GM18907 (cell line): ENCODE measurements around the gene TPO.
"Not testable (repeated sequence)": the region's sequence is repeated elsewhere in the genome, so short reads cannot be mapped to it uniquely, and the experiment has no call there.

Experiments used
- ATAC-seq: cut with Tn5 transposase; IDR thresholded peaks from one replicate; pipeline ENCODE4 v1.9.1; 2021; ENCODE audit warnings: mild to moderate bottlenecking, moderate library complexity; ENCODE audit not compliant: unreplicated experiment

Gene TPO

DNA sequence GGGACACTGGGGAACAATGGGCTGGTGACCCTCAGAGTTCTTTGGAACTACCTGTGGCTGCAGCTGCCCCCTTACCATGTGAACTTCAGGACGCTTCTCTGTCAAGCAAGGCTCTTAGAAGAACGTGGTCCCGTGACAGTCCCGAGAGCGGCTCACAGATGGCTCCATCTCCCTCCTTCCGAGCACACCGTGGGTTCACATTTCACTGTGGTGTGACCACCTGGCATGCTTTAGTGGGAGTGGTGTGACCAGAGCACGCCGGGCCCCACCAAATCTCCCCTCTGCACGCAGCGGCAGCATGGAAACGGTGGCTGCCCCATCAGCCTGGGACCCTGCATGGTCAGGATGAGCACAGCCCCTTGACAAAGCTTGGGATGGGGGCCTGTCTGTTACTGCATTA lies 9.7 kb upstream of the TPO start:
- no peak for ATAC-seq

DNA sequence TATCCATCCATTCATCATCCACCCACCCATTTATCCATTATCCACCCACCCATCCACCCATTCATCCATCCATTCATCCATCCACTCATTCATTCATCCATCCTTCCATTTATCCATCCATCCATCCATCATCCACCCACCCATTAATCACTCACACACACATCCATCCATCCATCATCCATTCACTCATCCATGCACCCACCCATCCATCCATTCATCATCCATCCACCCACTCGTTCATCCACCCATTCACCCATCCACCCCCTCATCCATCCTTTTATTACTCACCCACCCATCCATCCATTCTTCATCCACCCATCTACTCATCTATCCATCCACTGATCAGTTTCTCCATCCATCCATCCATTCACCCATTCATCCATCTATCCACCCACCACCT lies 8.1 kb upstream of the TPO start:
- ATAC-seq, result no peak

- no peak for ATAC-seq
Observed at GRCh38 chr2:1405967-1406366, 7.3 kb upstream of the TPO start.

DNA sequence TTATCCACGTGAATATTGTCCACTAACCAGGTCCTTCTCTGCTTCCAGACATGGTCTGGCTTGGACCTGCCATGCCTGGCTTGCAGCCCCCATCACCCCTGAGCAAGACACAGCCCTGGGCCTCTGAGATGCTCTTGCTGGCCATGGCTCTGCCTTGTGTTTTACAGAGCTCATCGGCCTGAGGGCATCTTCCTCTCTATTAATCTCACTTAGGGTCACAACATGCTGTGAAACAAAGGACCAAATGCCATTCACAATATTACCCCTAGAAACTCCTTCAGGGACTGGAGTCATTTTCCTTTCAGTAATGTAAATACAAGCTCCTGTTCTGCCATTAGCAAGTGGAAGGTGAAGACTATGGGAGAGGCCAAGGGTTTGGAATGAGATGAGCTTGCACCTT lies 6.8 kb upstream of the TPO start:
- ATAC-seq, result no peak

GRCh38 chr2:1407950-1408675 lies 5.2 kb upstream of the TPO start:
- ATAC-seq, result no peak

DNA sequence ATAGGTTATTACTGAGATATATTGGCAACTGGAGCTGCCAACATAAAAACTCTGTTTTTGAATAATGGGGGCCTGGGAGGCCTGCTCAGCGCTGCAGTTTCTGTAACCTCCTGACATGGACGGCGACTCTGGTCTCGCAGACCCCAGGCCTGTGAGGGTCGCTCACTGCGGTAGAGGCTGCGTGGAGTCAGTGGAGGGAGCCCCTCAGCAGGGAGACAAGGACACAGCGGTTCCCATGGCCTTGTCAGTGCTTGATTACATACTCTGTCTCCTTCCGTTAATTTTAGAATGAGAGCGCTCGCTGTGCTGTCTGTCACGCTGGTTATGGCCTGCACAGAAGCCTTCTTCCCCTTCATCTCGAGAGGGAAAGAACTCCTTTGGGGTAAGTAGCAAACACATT lies 858 bp downstream of the TPO start:
- no peak for ATAC-seq

DNA sequence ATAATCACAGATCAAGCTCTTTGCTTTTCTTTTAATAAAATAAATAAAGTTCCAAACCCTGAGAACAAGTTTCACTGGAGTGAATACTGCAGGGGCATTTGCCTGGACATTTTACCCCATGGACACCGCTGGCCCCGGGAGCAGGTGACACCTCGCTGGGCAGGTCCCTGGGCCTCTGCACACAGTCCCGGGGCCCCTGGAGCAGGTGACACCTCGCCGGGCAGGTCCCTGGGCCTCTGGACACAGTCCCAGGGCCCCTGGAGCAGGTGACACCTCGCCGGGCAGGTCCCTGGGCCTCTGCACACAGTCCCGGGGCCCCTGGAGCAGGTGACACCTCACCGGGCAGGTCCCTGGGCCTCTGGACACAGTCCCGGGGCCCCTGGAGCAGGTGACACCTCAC lies 1.6 kb downstream of the TPO start:
- not testable (repeated sequence) for ATAC-seq

GRCh38 chr2:1415501-1415900 lies 2.2 kb downstream of the TPO start:
- ATAC-seq, result no peak

DNA sequence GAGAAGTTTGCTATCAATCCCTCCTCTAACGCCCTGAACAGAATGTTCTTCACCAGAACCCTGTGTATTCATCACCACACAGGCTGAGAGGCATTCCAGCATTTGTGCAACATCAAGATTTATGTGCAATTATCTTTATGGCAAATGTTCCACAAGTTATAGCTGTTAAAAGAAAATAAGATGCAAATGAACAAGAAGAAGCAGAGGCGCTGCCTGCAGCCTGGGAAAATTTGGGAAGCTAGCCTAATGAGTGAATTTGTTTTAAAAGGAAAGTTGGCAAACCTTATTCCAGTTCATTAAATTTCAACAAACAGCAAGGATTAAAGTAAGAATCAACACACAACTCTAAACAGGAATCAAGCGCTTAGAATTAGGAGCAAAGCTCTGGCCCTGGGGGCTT lies 5.3 kb downstream of the TPO start:
- ATAC-seq, result no peak

DNA sequence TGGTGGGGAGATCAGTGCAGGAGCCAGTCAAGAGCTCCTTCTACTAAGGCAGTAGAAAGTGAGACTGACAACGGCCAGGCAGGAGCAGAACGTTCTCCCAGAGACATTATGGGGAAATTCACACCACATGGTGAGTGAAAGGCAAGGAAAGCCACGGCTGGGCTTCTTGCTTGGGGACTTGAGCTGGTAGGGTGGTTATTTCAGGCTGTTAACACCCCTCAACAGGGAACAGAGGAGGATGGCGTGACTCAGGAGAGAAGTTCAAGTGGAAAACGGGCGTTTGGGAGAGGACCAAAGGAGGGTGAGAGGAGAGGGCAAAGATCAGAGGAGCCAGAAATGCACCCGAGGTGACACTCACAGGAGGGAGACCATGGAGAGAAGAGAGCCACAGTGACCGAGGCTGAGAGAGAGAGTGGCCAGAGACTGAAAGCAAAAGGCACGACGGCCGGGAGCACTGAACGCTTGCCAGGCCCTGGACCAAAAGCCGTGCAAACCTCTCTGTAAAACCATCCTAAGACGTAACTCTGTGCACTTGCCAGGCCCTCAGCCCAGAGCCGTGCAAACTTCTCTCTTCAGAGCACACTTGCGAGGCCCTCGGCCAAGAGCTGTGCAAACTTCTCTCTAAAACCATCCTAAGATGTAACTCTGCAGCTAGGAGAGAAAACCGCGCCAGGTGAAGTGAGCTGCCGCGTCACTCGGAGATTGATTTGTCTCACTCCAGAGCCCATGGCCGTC lies 7.7 kb downstream of the TPO start:
- no peak for ATAC-seq

GRCh38 chr2:1421731-1422130 lies 8.5 kb downstream of the TPO start:
- ATAC-seq, result no peak

DNA sequence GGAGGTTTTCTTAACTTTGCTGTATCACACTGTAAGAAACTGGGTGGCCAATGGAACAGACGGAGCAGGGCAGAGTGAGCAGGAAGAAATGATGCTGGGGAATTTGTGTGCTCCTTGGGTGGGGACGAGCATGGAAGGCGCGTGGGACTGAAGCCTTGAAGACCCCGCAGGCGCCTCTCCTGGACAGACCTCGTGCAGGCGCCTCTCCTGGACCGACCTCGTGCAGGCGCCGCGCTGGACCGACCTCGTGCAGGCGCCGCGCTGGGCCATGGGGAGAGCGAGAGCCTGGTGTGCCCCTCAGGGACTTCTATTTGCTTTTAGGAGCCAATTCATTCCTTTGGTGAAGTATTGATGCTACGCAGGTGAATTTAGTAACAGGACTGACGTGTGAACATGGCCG lies 8.9 kb downstream of the TPO start:
- no peak for ATAC-seq

GRCh38 chr2:1422716-1423285 lies 9.5 kb downstream of the TPO start:
- no peak for ATAC-seq

DNA sequence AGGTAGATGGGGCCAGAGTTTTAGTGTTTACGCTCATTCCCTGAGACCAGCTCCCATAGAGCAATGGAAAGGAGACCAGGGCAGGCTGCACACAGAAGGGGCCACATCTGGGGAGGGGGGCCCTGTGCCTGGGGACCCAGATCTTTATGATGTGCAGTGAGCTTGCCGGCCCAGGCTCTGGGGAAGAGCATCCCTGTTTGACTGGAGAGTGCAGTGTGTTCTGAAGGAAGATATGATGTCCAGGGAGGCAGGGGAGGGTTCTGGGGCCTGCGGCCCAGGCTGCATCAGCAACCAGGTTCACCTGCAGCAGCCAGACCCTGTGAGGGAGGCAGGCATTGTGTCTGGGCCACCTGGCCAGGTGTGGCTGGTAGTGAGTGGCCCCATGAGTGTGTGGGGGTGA lies 13.8 kb downstream of the TPO start:
- ATAC-seq, result no peak

GRCh38 chr2:1429895-1430294 lies 16.6 kb downstream of the TPO start:
- no peak for ATAC-seq

DNA sequence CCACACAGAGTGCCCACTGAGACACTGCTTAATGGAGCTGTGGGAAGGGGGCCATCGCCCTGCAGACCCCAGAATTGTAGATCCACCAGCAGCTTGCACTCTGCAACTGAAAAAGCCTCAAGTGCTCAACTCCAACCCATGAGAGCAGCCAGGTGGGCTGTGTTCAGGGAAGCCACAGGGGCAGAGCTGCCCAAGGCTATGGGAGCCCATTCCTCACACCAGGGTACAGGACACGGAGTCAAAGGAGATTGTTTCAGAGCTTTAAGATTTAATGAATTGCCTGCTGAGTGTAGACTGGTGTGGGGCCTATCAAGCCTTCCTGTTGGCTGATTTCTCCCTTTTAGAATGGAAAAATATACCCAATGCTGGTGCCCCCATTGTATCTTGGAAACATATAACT lies 17.2 kb downstream of the TPO start:
- ATAC-seq, result no peak

GRCh38 chr2:1431886-1432400 lies 18.7 kb downstream of the TPO start:
- no peak for ATAC-seq

- ATAC-seq, result no peak
Observed at GRCh38 chr2:1432726-1433125, 19.5 kb downstream of the TPO start.

DNA sequence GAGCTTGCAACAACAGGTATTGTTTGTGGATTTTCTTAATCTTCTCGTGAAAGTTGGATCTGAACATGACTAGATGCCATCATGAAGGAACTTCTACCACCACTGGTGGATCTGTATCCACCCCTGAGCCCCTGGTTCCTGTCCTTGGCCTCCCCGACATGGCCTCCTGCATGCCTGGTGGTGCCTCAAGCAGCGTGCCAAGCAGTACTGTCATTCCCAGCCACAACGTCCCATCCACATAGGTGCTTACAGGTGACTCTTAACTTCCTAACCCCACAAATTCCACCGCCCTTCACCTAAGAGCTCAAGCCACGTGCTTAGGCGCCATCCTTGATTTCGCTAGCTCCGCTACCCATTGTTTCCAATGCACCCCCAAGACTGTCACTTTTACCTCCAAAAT lies 23.1 kb downstream of the TPO start:
- no peak for ATAC-seq

DNA sequence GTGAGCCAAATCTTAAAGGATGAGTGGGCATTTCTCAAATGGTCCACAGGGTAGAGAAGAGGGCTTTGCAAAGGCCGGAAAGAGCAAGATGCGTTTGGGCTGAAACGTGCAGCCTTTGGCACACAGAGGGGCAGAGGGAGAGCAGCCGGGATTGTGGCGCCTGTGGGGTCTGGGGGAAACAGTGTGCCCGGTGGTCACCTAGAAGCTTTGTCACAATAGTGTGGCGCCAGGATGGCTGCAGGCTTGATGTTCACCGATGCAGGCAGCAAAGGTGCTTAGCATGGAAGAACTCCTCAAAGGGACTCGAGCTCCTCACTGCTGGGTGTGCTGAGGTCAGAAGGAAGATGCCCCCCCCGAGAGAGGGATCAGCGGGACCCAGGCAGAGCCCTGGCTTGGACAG lies 23.8 kb downstream of the TPO start:
- no peak for ATAC-seq

- no peak for ATAC-seq
Observed at GRCh38 chr2:1437537-1437936, 24.3 kb downstream of the TPO start.

- ATAC-seq, result no peak
Observed at GRCh38 chr2:1438972-1439371, 25.7 kb downstream of the TPO start.
